GM19468 (cell line): ENCODE data around the gene CFAP221.

ENCODE experiments used
- ATAC-seq: cut with Tn5 transposase; IDR thresholded peaks from one replicate; pipeline ENCODE4 v1.9.1; 2021; ENCODE audit warnings: mild to moderate bottlenecking, moderate library complexity, moderate number of reproducible peaks; ENCODE audit not compliant: unreplicated experiment; ENCODE audit errors: extremely low read depth

CFAP221 gene

GRCh38 chr2:119544075-119544938, at the start of gene CFAP221:
Gene CFAP221, plus strand, starts transcription at chr2:119544449. Its CDS starts 1,683 bp downstream, at chr2:119546132.
- ATAC-seq, result peak; percentile 49

- no peak for ATAC-seq
Observed at GRCh38 chr2:119495948-119496347, 48.3 kb upstream of the CFAP221 start.

- ATAC-seq, result no peak
Observed at GRCh38 chr2:119496682-119497081, 47.6 kb upstream of the CFAP221 start.

- no peak for ATAC-seq
Observed at GRCh38 chr2:119508756-119509155, 35.5 kb upstream of the CFAP221 start.

- ATAC-seq, result no peak
Observed at GRCh38 chr2:119511989-119512388, 32.3 kb upstream of the CFAP221 start.

GRCh38 chr2:119512946-119513345, 31.3 kb upstream of the CFAP221 start:
- no peak for ATAC-seq

- ATAC-seq, result no peak
Observed at GRCh38 chr2:119513832-119514231, 30.4 kb upstream of the CFAP221 start.

- ATAC-seq, result no peak
Observed at GRCh38 chr2:119516121-119516520, 28.1 kb upstream of the CFAP221 start.

- ATAC-seq, result peak; percentile 88
Observed at GRCh38 chr2:119517433-119517832, 26.8 kb upstream of the CFAP221 start.

- no peak for ATAC-seq
Observed at GRCh38 chr2:119518401-119519056, 25.7 kb upstream of the CFAP221 start.

- ATAC-seq, result no peak
Observed at GRCh38 chr2:119519057-119519408, 25.2 kb upstream of the CFAP221 start.

GRCh38 chr2:119520696-119521432, 23.4 kb upstream of the CFAP221 start:
- no peak for ATAC-seq

GRCh38 chr2:119521433-119522050, 22.7 kb upstream of the CFAP221 start:
- ATAC-seq, result no peak

GRCh38 chr2:119522671-119523070, 21.6 kb upstream of the CFAP221 start:
- no peak for ATAC-seq

- ATAC-seq, result no peak
Observed at GRCh38 chr2:119523383-119523951, 20.8 kb upstream of the CFAP221 start.

GRCh38 chr2:119523952-119524694, 20.1 kb upstream of the CFAP221 start, which contains the start of gene SCTR:
Gene SCTR, minus strand, starts transcription at chr2:119524483. Its CDS starts 257 bp downstream, at chr2:119524226.
- ATAC-seq, result no peak

GRCh38 chr2:119525614-119526013, 18.6 kb upstream of the CFAP221 start:
- ATAC-seq, result no peak

GRCh38 chr2:119527999-119528398, 16.2 kb upstream of the CFAP221 start:
- no peak for ATAC-seq

- ATAC-seq, result no peak
Observed at GRCh38 chr2:119531292-119531691, 13.0 kb upstream of the CFAP221 start.
